Activated effector memory CD4-positive, alpha-beta T cell treated with Interleukin-2 at 50 U/mL for 16 hours (primary cell): Measurements from ENCODE around the gene DCST2.

Source experiments
- DNase-seq: peaks from one replicate; pipeline ENCODE4 v3.0.0-alpha.2; 2020

Gene DCST2

DNA sequence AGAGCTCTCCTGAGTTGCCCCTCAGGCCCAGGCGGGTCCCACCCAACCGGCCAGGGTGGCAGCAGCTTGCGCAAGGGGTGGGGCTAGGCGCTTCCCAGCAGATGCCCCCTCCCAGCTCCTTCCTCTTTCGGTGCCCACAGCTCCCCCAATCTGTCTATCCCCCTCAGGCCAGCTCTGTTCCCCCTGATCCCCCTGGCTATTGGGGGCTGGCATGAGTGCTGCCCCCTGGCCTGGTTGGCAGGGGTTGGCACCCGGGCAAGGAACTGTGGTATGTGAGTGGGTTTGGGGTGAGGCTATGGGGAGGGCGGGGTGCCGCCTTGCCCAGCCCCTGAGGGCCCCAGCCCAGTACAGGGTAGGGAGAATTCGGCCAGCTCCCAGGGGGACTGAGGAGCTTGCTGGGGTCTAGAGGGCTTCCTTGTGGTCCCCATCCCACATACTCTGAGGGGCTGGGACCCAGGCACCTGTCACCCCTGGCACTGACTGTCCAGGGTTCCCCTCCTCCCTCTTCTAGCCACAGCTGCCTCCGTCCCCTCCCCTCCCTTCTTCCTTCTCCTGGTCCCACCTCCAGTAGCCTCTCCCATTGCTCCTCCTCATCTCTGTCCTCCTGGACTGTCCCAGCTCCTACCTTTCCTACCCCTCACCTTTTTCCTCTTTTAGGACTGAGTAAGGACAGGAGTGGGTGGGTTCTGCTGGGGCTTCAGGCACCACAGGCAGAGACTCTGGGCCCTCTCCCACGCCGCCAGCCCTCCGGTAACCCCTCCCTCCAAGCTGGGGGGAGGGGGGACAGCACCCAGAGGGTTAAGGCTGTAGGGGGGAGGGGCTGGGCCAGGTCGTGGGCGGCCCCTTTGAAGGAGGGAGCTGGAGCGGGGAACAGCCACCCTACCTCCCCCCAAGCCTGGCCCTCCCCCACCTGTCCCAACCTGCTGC, 25.3 kb downstream of the DCST2 start:
- no peak for DNase-seq

DNA sequence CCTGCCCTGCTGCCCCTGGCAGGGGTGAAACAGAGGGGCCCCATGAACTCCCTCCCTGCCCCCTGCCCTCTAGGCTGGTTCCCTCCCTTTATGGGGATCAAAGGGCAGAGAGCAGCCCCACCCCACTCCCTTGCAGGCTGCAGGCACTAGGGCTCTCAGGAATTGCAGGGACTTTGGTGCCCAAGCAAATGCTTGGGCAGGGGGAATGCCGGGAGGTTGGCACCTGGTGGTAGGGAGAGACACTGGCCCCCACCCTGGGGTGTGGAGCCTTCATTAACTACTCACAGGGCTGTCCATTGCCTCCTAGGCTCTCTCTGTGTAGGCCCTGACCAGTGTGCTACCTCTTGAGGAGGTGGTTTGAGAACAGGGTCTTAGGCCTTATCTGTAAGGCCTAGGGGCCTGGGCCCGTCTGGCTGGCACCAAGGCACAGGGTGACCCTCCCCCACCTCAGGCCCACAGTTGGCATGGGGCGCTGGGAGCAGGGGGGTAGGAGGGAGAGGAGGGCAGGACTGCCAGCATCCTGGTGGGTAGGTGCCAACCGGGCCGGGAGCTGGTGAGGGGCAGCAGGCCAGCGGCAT, 26.2 kb downstream of the DCST2 start:
- DNase-seq: no peak

DNA sequence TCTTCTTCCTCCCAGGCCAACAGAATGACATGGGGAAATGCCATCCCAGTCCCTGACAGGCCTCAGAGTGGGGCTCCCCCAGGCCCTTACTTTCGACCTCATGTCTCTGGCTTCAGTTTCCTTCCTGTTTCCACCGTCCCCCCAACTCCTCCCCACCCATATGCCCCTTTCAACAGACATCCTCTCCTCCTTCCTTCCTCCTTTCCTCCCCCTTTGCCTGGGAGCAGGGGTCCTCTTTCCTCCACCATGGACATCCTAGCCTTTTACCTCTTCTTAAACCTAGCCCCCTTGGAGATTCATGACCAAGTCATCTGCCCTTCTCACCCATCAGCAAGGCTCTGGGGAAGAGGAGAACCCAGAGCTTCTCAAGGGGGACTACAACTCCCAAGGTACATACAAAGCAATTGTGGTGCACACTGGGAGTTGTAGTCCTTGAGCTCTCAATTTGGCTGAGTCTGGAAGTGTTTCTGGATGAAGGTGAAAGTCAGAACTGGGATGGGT, 26.9 kb downstream of the DCST2 start:
- no peak for DNase-seq

GRCh38 chr1:155005076-155006011, 28.2 kb downstream of the DCST2 start:
- DNase-seq: no peak

DNA sequence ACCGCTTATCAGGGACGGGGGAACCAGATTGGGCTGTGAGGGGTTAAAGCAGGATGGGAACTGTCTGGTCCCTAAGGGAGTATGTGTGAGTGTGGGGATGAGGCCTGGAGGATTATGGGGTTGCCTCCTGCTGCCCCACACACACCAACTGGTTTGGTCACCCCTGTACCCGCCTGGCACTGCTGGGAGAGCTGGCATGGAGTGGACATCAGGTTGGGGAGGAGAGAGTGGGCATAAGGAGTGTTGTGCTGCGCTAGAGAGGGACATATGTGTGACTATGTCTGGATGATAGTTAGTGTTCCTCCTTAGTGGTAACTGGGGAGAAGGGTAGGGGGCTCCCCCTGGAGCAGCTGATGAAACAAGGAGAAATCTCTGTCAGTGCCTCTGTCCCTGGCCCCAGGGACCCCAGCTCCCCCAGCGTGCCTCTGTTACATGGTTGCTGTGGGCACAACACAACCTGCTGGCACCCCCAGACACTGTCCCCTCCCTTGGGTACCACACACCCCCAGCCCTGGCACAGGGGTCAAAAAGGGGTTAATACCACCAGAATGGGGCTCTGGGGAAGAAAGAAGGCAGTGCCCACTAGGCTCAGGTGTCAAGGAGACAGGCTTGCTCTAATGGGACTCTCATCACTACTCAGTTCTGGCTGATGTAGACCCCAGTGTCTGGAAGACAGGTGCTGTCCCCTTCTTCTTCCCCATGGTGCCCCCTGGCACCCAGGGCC, 29.1 kb downstream of the DCST2 start:
- DNase-seq: no peak

DNA sequence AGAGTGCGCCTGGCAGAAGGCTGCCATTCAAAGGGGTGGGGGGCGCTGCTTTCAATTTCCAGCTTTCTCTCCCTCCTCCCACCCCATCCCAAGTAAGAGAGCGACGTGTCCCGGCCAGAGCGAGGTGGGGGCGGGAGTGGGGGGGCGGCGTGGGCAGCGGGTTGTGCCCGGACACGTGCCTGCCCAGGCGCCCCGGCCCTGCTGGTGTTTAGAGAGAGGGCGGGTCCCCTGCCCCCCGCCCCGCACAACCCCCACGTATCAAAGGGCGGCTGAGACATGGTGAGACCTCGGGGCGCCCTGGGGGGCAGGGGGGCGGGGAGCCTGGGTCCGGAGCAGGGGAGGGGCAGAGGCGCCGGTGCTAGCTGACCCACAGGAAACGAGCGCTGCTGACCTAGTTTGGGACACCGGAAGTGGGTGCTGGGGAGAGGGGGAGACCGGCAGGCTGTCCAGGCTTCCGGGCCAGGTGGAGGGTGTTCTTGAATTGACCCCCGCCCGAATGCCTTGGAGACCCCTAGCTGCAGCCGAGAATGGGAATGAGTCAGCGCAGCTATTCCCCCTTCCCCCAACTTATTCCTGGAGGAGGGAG, 29.7 kb downstream of the DCST2 start:
- DNase-seq: no peak

DNA sequence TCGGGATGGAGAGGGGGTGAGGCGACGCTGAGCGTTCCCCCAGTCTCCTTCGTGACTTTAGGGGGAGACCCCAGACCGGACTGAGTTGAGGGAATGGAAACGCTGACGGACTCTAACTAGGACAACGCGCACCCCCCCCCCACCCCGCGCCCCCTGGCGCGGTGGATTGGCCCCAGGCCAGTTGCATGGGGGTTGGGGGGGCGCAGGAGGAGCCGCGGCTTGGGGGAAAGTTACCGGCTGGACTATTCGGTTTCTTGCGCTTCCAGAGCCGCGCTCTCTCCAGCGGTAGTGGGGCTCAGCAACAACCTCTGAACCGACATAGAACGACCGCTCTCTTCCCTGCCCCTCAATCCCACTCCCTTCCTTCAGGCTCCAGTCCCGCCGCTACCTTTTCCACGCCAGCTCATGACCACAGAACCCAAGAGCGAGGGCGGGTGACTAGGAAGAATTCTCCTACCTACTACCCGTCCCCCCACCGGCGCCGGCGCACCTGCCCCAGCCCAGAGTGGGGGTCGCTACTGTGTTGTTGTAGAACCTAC, 30.3 kb downstream of the DCST2 start:
- no peak for DNase-seq

DNA sequence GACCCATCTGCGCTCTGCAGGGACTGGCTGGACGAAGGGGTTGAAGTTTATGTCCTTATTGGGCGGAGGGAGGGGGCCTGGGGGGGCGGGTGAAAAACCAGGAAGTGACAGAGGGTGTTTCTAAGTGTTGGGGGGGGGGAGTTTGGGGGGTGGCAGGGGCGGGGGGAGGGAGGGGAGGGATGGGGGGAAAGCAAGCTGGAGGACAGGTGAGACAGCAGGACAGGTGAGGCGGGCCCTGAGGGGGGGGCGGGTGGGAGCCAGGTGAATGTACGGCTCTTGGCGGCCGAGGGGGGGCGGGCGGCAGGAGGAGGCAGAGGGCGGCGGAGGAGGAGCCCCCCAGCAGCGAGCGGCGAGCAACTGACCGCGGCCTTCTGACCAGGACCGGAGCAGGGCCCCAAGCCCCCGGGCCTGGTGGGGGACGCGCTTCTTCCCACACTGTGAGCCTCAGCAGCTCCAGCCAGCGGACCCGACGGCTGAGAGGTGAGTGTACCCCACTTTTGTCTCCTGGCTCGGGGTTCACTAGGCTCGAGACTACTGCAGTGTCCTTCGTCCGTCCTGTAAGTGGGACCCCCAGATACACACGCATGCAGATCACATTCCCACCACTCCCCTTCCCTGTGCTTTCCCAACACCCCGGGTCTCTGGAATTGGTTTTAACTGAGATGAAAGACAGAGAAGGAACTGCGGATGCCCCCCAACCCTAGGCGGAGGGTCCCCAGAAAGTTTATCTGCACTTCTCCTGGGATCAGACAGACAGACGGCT, 30.9 kb downstream of the DCST2 start, which contains the start of gene ZBTB7B:
TSS of gene ZBTB7B (plus strand) at position 339 of the 763 bp plus-strand sequence. CDS start 11,859 bp downstream, outside the sequence.
- no peak for DNase-seq

DNA sequence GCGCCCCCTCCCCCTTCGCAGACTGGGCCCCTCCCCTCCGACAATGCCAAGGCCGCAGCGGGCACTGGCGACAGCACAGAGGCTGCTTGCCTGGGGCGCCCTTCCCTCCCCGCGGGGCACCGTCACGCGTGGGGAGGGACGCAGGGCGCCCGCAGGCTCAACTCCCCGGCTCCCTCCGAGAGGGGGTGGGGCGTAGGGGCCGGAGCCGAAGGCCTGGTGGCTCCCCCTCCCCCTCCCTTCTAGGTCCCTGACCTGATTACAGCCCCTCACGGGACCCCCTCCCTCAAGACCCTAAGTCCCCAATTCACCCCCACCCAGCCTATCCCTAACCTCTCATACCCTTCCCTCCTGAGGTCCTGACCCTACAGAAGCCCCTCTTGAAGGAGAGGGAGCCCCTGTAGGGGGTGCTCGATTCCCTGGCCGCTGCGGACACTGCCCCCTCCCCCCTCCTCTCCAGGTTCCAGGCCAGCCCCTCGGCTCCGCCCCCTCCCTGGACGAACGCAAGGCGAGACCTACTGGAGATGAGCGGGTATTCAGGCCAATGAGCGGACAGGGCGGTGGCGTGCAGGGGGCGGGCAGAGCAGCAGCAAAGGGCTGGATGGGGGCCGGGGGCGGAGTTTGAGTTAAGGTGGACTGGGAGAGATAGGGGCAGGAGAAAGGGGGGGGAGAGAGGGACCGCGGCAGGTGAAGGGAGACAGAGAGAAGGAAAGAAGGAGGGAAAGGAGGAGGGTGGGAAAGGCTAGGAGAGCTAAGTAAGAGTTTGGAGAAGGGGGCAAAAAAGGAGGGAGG, 31.7 kb downstream of the DCST2 start:
- peak; percentile 97 for DNase-seq

GRCh38 chr1:155001425-155001674, 32.2 kb downstream of the DCST2 start:
- no peak for DNase-seq

DNA sequence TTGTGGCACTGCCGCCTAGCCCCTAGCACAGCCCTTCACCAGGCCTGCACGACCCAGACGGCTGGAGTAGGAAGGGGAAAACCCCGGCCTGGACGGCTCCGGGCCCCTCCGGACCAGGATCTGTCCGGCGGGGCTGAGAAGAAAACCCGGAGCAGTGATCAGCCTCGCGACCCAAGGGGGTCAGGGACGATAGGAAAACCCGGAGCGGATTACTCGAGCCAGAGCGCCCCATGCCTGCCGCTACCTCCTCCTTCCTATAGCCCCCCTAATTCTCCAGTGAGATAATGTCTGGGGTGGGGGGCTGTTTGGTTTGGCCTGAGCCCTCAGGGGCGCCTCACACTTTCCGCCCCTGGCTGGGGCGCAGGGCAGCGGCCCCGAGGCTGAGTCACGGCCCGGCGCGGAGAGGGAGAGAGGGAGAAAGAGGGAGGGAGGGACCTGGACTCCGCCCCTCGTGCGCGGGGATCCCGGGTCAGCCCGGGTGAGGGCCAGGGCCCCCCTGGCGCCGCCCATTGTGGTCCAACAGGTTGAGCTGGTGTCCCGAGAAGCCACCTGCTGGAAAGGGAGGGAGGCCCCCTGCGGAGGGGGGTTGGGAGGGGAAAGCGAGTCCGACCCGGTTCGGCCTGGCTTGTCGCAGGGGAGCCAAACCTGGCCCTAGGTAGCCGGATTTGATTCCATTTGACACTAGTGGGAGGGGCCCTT, 32.7 kb downstream of the DCST2 start:
- peak; percentile 72 for DNase-seq

DNA sequence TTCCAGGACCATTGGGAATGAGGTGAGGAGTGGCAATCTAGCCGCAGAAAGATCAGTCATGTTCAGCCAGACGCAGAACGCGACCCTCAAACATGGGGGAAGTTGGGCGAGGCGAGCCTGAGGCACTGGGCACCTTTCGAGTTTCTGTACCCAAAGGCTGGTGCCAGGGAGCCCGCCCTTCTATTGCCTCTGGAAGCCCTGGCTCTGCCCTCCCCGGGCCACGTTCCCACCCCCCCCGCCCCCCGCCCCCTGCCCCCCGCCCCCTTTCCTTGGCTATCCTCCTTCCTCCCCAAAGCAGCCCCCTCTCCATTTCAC, 33.2 kb downstream of the DCST2 start:
- DNase-seq: no peak

DNA sequence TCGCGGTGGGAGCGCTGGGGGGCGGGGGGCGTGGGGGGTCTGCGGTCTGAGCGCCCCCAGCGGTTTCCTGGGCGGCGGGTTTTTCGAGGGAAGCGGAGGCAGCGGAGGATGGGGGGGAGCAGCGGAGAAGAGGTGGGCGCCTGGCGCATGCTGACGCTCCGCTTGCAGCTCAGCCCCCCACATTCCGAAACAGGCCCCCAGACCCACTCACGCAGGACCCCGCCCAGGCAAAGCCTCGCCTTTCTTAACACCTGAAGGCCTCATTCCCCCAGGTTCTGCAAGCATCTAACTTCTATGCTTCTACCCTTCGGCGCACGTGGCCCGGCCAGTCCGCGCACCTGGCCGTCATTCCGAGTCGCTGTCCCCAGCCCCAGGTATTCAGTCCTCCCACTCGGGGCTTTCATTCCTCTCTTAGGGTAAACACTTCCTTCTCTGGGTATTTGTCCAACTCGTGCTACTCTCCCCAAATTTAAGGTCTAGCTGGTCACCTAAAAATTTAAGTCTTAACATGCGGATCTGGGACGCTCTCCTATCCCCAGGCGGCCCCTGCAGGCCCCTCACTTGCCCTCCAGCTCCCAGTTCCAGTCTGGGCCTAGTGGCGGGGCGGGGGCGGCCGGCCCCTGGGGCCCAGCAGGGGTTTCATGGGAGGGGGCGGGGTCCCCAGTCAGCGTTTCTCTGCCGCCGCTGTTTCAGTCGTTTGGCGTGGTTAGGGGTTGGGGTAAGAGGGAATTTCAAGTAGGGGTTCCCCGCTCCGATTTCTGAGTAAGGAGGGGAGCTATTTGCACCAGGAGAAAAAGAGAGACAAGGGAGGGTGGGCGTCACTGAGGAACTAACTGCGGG, 33.8 kb downstream of the DCST2 start:
- DNase-seq: no peak

DNA sequence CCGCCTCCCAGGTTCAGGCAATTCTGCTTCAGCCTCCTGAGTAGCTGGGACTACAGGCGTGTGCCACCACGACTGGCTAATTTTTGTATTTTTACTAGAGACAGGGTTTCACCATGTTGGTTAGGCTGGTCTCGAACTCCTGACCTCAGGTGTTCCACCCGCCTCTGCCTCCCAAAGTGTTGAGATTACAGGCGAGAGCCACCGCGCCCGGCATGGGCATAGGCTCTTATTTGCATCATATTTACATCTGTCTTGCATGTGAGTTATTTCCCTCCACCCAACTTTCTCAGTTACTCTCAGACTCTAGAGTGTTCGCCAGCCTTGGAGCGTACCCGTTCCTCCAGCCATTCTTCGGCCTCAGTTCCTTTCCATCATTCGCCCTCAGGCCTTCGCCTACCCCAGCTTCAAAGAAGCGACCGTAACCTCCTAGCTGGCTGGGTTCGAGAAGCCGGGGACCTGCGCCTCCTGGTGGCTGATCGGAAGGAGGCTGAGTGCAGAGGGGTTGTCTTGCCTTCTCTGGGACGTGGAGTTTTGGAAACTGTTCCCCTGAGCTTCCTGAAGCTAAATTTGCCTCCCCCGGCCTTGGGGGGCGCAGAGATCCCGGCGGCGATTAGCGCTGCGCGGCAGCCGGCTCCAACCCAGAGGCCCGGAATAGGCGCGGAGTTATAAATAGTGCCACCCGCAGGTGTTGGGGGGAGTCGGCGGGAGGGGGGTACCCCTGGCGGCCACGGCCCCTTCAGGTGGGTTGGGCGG, 34.6 kb downstream of the DCST2 start:
- DNase-seq: peak; percentile 51

GRCh38 chr1:154998201-154998780, 35.3 kb downstream of the DCST2 start:
- no peak for DNase-seq

DNA sequence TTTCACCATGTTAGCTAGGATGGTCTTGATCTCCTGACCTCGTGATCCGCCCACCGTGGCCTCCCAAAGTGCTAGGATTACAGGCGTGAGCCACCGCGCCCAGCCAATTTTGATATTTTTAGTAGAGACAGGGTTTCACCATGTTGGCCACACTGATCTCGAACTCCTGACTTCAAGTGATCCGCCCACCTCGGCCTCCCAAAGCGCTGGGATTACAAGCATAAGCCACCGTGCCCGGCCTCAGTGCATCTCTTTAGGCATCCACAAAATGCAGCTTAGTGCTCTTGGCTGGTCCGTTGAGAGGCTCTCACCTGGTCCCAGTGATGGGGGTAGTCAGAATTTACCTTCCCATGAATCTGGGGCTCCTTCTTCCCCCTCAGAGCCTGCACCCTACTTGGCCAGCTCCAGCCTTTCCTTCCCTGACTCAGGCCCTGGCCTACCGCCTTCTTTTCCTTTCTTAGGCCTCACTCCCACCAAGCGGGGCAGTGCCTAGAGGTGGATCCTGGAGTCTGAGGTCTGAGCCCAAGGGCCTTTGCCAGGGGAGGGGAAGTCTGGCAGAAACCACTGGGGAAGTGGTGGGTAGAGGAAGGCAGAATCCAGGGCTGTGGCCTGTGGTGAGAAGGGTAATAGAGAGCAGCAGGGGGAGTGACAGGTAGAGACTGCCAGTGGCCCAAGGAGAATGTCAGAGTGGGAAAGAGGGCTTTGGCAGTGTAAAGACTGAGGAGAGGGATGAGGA, 36.4 kb downstream of the DCST2 start:
- no peak for DNase-seq
